Measurements from ENCODE around the gene IL12RB2.

IL12RB2 gene

GRCh38 chr1:67347688-67348472 lies 40.2 kb downstream of the IL12RB2 start:
- DNase-seq (ENCODE audit: low read depth in 3 of 3), result no peak

- DNase-seq (ENCODE audit: low read depth in 3 of 3), result no peak
Observed at GRCh38 chr1:67348586-67349252, 41.0 kb downstream of the IL12RB2 start.

- no peak for DNase-seq (ENCODE audit: low read depth in 3 of 3)
Observed at GRCh38 chr1:67350783-67351182, 43.1 kb downstream of the IL12RB2 start.

- DNase-seq (ENCODE audit: low read depth in 3 of 3), result no peak
Observed at GRCh38 chr1:67352211-67352610, 44.5 kb downstream of the IL12RB2 start.

GRCh38 chr1:67355745-67356424 lies 48.2 kb downstream of the IL12RB2 start:
- no peak for DNase-seq (ENCODE audit: low read depth in 3 of 3)

- DNase-seq (ENCODE audit: low read depth in 3 of 3), result no peak
Observed at GRCh38 chr1:67359592-67359991, 51.9 kb downstream of the IL12RB2 start.

- DNase-seq (ENCODE audit: low read depth in 3 of 3), result no peak
Observed at GRCh38 chr1:67361641-67362040, 54.0 kb downstream of the IL12RB2 start.

GRCh38 chr1:67367370-67368045 lies 59.8 kb downstream of the IL12RB2 start:
- no peak for DNase-seq (ENCODE audit: low read depth in 3 of 3)

- no peak for DNase-seq (ENCODE audit: low read depth in 3 of 3)
Observed at GRCh38 chr1:67368046-67368514, 60.4 kb downstream of the IL12RB2 start.

- no peak for DNase-seq (ENCODE audit: low read depth in 3 of 3)
Observed at GRCh38 chr1:67371043-67371442, 63.4 kb downstream of the IL12RB2 start.

- no peak for DNase-seq (ENCODE audit: low read depth in 3 of 3)
Observed at GRCh38 chr1:67371681-67372080, 64.0 kb downstream of the IL12RB2 start.

GRCh38 chr1:67372136-67372535 lies 64.5 kb downstream of the IL12RB2 start:
- no peak for DNase-seq (ENCODE audit: low read depth in 3 of 3)

- DNase-seq (ENCODE audit: low read depth in 3 of 3), result no peak
Observed at GRCh38 chr1:67372898-67373297, 65.2 kb downstream of the IL12RB2 start.

GRCh38 chr1:67376381-67376780 lies 68.7 kb downstream of the IL12RB2 start:
- no peak for DNase-seq (ENCODE audit: low read depth in 3 of 3)

- no peak for DNase-seq (ENCODE audit: low read depth in 3 of 3)
Observed at GRCh38 chr1:67377253-67377652, 69.6 kb downstream of the IL12RB2 start.

- no peak for DNase-seq (ENCODE audit: low read depth in 3 of 3)
Observed at GRCh38 chr1:67381154-67381553, 73.5 kb downstream of the IL12RB2 start.

GRCh38 chr1:67382292-67382691 lies 74.6 kb downstream of the IL12RB2 start:
- DNase-seq (ENCODE audit: low read depth in 3 of 3), result no peak

- DNase-seq (ENCODE audit: low read depth in 3 of 3), result no peak
Observed at GRCh38 chr1:67383999-67384638, 76.4 kb downstream of the IL12RB2 start.

GRCh38 chr1:67390041-67390887 lies 82.6 kb downstream of the IL12RB2 start:
- no peak for DNase-seq (ENCODE audit: low read depth in 3 of 3)

GRCh38 chr1:67393240-67393639 lies 85.6 kb downstream of the IL12RB2 start:
- no peak for DNase-seq (ENCODE audit: low read depth in 3 of 3)

GRCh38 chr1:67393737-67394136 lies 86.1 kb downstream of the IL12RB2 start:
- no peak for DNase-seq (ENCODE audit: low read depth in 3 of 3)
